Measurements from ENCODE around the gene MAGI3. TPM values are rescaled to one million over a fixed set of nuclear protein-coding genes. Genes with fewer than 3 reads are reported as not detected.

Gene MAGI3
- total RNA-seq, 6 experiments from 2014 or later = 8.5 to 14.5 (median 12.3) TPM

GRCh38 chr1:113545626-113546025 is 155.3 kb downstream of the MAGI3 start:
- WGBS (ENCODE audit: insufficient coverage, low coverage, low lambda C conversion rate, missing lambda C conversion rate) = 72% methylated on average over 2 of the region's 2 CpGs
- Histone ChIP-seq H3K27me3 (no peaks in the 10 kb centered on the region), H3K4me1 (no peaks in the 10 kb centered on the region), H3K4me3 (no peak overlapping the region), H3K27ac (no peak overlapping the region), H3K36me3 (no peaks in the 10 kb centered on the region), H3K9me3 (no peaks in the 10 kb centered on the region)
- DNase-seq (no peak), ATAC-seq (no peak)
- intact Hi-C loops (cut with DNase I) = no loop called here
- TF ChIP-seq POLR2A (IDR thresholded peaks at IDR 0.05) (no peak), CTCF (IDR thresholded peaks at IDR 0.05) (no peak)

DNA sequence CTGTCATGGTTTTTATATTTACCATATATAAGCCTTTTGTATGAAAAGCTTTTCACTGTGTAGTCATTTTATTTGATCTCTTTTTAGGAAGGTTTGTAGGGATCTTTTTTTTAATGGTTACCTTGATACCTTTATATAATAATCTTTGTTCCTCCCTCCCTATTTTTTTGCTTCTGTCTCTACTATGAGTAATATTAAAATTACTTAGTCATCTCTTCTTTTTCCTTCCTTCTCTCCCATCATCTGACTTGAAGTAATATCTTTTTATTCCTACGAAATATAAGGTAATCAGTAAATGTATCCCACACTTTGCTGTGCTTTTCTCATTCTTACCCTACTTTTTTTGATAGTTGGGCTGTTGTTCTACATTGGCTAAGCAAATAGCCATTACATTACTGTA is 161.4 kb downstream of the MAGI3 start:
- Histone ChIP-seq H3K27me3 (no peaks in the 10 kb centered on the region), H3K27ac (no peak overlapping the region), H3K9me3 (no peaks in the 10 kb centered on the region), H3K36me3 (peaks cover 0 to 2% (median 0%) of the 10 kb centered on the region in 4 donors), H3K4me1 (no peaks in the 10 kb centered on the region), H3K4me3 (no peak overlapping the region)
- ATAC-seq (no peak), DNase-seq (no peak)
- 88% methylated on average over 1 of the region's 1 CpG for WGBS (ENCODE audit: insufficient coverage, low coverage, low lambda C conversion rate, missing lambda C conversion rate)
- TF ChIP-seq POLR2A (IDR thresholded peaks at IDR 0.05) = no peak
- no peak for TF ChIP-seq CTCF (IDR thresholded peaks at IDR 0.05)
- intact Hi-C loops (cut with DNase I) = no loop called here

DNA sequence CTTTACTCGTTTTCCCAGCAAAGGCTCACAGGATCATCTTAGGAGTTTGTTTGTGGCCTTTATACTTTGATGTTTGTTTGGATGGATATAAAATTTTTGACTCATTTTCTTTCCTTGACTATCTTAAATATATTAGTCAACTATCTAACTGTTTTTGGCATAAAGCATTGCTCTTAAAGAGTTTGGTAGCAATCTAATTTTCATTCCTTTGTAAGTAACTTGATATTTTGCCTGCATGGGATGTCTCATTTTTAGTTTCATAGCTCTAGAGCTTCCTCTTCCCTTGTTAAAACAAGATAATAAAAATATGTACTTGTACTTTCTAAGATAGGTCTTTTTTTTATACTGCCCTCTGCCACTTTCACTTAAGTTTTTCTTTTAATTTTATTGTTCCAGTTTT is 161.9 kb downstream of the MAGI3 start:
- Histone ChIP-seq H3K4me3 (no peak overlapping the region), H3K27ac (no peak overlapping the region), H3K27me3 (no peaks in the 10 kb centered on the region), H3K9me3 (no peaks in the 10 kb centered on the region), H3K4me1 (no peaks in the 10 kb centered on the region), H3K36me3 (peaks cover 0 to 2% (median 0%) of the 10 kb centered on the region in 4 donors)
- DNase-seq = no peak
- intact Hi-C loops (cut with DNase I) = no loop called here
- WGBS (ENCODE audit: insufficient coverage, low coverage, low lambda C conversion rate, missing lambda C conversion rate) = 67% methylated on average over 1 of the region's 1 CpG
- ATAC-seq = no peak
- TF ChIP-seq POLR2A (IDR thresholded peaks at IDR 0.05) (no peak), CTCF (IDR thresholded peaks at IDR 0.05) (no peak)

- TF ChIP-seq POLR2A (IDR thresholded peaks at IDR 0.05) (no peak), CTCF (IDR thresholded peaks at IDR 0.05) (no peak)
- no peak for ATAC-seq
- no CpG with 5 or more reads among the region's 2 CpGs for WGBS (ENCODE audit: insufficient coverage, low coverage, low lambda C conversion rate, missing lambda C conversion rate)
Measured at GRCh38 chr1:113557187-113557586, 166.9 kb downstream of the MAGI3 start.

GRCh38 chr1:113565621-113566020 is 175.3 kb downstream of the MAGI3 start:
- no peak for DNase-seq
- Histone ChIP-seq H3K27ac (no peak overlapping the region), H3K4me1 (peaks cover 0 to 3% (median 0%) of the 10 kb centered on the region in 4 donors), H3K27me3 (no peaks in the 10 kb centered on the region), H3K4me3 (no peak overlapping the region), H3K36me3 (no peaks in the 10 kb centered on the region), H3K9me3 (no peaks in the 10 kb centered on the region)
- TF ChIP-seq POLR2A (IDR thresholded peaks at IDR 0.05) = no peak
- TF ChIP-seq CTCF (IDR thresholded peaks at IDR 0.05) = no peak
- intact Hi-C loops (cut with DNase I) = no loop called here
- ATAC-seq = peak in 1 of 4 donors; percentile 17

More at GRCh38 chr1:113557187-113557586, 166.9 kb downstream of the MAGI3 start:
- Histone ChIP-seq H3K4me3 (no peak overlapping the region), H3K9me3 (no peaks in the 10 kb centered on the region), H3K36me3 (peaks cover 0 to 2% (median 0%) of the 10 kb centered on the region in 4 donors), H3K4me1 (no peaks in the 10 kb centered on the region), H3K27ac (no peak overlapping the region), H3K27me3 (no peaks in the 10 kb centered on the region)
- DNase-seq = no peak
- intact Hi-C loops (cut with DNase I) = no loop called here
